ENCODE results near the gene ANKRD30A. TPM values are rescaled to one million over a fixed set of nuclear protein-coding genes. Genes with fewer than 3 reads are reported as not detected.

Gene ANKRD30A
- total and polyA plus RNA-seq, 2 donors (not counting 3 experiments of a cell fraction or from before 2014, with no cell fraction given) = not detected

DNA sequence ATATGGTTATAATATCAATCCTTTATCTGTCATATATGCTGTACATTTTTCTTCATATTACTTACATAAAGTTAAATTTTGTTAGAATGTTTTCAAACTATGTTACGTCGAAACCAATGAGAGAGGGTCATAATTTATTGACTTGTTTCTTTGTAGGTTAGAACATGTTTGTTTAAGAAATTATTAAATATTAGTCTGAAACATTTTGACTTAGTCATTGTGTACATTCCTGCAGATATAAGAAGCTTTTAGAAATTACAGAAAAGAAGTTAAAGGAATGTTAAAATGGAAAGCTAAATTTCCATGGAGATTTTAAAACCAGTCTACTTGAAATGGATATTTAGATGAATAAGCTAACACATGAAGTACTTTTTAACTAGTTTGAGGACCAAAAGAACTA is 99.8 kb downstream of the ANKRD30A start:
- dilution Hi-C loops (cut with MboI; ENCODE audit: extremely low pct_ligation_motif_present, low sequenced_read_pairs) = no loop called here
- Histone ChIP-seq H3K4me1 (ENCODE audit: control insufficient read depth, extremely low read depth, insufficient read depth, low read length) (no peaks in the 10 kb centered on the region), H2AFZ (ENCODE audit: low read depth, low read length) (no peak overlapping the region), H3K9me3 (replicated peaks; ENCODE audit: control insufficient read depth, insufficient read depth, low read length) (no peaks in the 10 kb centered on the region), H3K9ac (replicated peaks; ENCODE audit: extremely low read depth, insufficient read depth, low read length) (no peak overlapping the region), H3K27ac (ENCODE audit: insufficient read depth, low read depth, low read length) (no peak overlapping the region), H3K4me3 (replicated peaks in 1 of 3; ENCODE audit: insufficient read depth in 1 of 3, low read depth in 1 of 3, low read length in 3 of 3) (no peak overlapping the region), H3K36me3 (ENCODE audit: control insufficient read depth in 2 of 2, extremely low read depth in 1 of 2, insufficient read depth in 2 of 2, low read length in 2 of 2) (no peaks in the 10 kb centered on the region), H3K27me3 (ENCODE audit: control insufficient read depth in 2 of 2, insufficient read depth in 2 of 2, low read length in 2 of 2) (no peaks in the 10 kb centered on the region), H3K4me2 (ENCODE audit: insufficient read depth, low read length) (no peak overlapping the region), H3K79me2 (ENCODE audit: control insufficient read depth, insufficient read depth, low read length) (no peaks in the 10 kb centered on the region), H4K20me1 (replicated peaks; ENCODE audit: control insufficient read depth, extremely low read depth, insufficient read depth, low read length) (no peaks in the 10 kb centered on the region), H3K9me1 (replicated peaks; ENCODE audit: control insufficient read depth, extremely low read depth, insufficient read depth, low read length) (no peaks in the 10 kb centered on the region)
- ChIA-PET POLR2A (no interaction called here), CTCF (no interaction called here)
- no TSS peak for BruUV-seq (replicated peaks)
- intact Hi-C loops (cut with micrococcal nuclease) = no loop called here
- TF ChIP-seq FOS (IDR thresholded peaks at IDR 0.05; ENCODE audit: borderline replicate concordance, insufficient read depth, low read length) (no peak), EZH2 (IDR thresholded peaks at IDR 0.05; ENCODE audit: borderline replicate concordance, low read depth, low read length, severe bottlenecking) (no peak), JUN (IDR thresholded peaks at IDR 0.05; ENCODE audit: borderline replicate concordance, insufficient read depth, insufficient read length, low read depth) (no peak), GATA2 (IDR thresholded peaks at IDR 0.05; ENCODE audit: insufficient read depth, insufficient read length, low read depth, low read length) (no peak), POLR2A (IDR thresholded peaks at IDR 0.05; ENCODE audit: low read depth, low read length) (no peak), POLR2AphosphoS5 (IDR thresholded peaks at IDR 0.05; ENCODE audit: insufficient read depth, low read depth, low read length) (no peak), MYC (IDR thresholded peaks at IDR 0.05; ENCODE audit: low read depth, low read length) (no peak)
- TF ChIP-seq, protein P1, sequence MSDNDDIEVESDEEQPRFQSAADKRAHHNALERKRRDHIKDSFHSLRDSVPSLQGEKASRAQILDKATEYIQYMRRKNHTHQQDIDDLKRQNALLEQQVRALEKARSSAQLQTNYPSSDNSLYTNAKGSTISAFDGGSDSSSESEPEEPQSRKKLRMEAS (IDR thresholded peaks at IDR 0.05; ENCODE audit: insufficient read depth, insufficient read length) = no peak
- TF ChIP-seq, protein P2, sequence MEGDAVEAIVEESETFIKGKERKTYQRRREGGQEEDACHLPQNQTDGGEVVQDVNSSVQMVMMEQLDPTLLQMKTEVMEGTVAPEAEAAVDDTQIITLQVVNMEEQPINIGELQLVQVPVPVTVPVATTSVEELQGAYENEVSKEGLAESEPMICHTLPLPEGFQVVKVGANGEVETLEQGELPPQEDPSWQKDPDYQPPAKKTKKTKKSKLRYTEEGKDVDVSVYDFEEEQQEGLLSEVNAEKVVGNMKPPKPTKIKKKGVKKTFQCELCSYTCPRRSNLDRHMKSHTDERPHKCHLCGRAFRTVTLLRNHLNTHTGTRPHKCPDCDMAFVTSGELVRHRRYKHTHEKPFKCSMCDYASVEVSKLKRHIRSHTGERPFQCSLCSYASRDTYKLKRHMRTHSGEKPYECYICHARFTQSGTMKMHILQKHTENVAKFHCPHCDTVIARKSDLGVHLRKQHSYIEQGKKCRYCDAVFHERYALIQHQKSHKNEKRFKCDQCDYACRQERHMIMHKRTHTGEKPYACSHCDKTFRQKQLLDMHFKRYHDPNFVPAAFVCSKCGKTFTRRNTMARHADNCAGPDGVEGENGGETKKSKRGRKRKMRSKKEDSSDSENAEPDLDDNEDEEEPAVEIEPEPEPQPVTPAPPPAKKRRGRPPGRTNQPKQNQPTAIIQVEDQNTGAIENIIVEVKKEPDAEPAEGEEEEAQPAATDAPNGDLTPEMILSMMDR (IDR thresholded peaks at IDR 0.05; ENCODE audit: extremely low read depth in 1 of 2, insufficient read depth in 1 of 2, low read depth in 1 of 2, low read length in 2 of 2) = no peak
- FAIRE-seq (no peak), DNase-seq (ENCODE audit: low read depth, low spot score) (no peak)
